IMR-90 (cell line): ENCODE data around the gene NTF3. TPM values are rescaled to one million over a fixed set of nuclear protein-coding genes. Genes with fewer than 3 reads are reported as not detected.

Source experiments
- ATAC-seq: fragments of 200-7000 bp; cut with Tn5 transposase; 2 replicates; pipeline ENCODE4 v1.9.1; 2020; ENCODE audit warnings: low read depth, mild to moderate bottlenecking, moderate library complexity
- BruUV-seq: library from RNA; stranded (reverse); fragments of 400-500 nt; replicated peaks from 2 replicates; lab custom pipeline; 2021; lab: Mats Ljungman, UMichigan
- CTCF ChIA-PET: fragments of 300-600 bp; formaldehyde crosslinking; extraction: SDS; loops from one replicate; lab custom pipeline; 2021; ENCODE audit warnings: antibody characterized with exemption; lab: Yijun Ruan, JAX
- POLR2A ChIA-PET: fragments of 300-600 bp; sonication (Branson Sonifier 250); formaldehyde crosslinking; loops from one replicate; lab custom pipeline; 2022; ENCODE audit warnings: antibody characterized with exemption; ENCODE audit not compliant: unreplicated experiment; lab: Charles Lee
- DNase-seq: peaks from one replicate; pipeline ENCODE4 v3.0.0; 2013
- H2AFZ ChIP-seq: replicated peaks from 2 replicates; pipeline ENCODE3; 2013; ENCODE audit warnings: low read length, mild to moderate bottlenecking; ENCODE audit not compliant: poor library complexity
- H2AK5ac ChIP-seq: 2 replicates; pipeline ENCODE4 v1.6.1; 2013; ENCODE audit warnings: low read depth, low read length, inconsistent platforms
- H2AK9ac ChIP-seq: replicated peaks from 2 replicates; pipeline ENCODE3; 2013; ENCODE audit warnings: mild to moderate bottlenecking, low read depth, low read length, moderate library complexity; ENCODE audit not compliant: poor library complexity
- H2BK120ac ChIP-seq: 2 replicates; pipeline ENCODE4 v1.6.1; 2013; ENCODE audit warnings: low read depth, low read length, inconsistent platforms
- H2BK15ac ChIP-seq: 3 replicates; pipeline ENCODE4 v1.6.1; 2013; ENCODE audit warnings: low read depth, low read length, inconsistent platforms
- H2BK20ac ChIP-seq: 2 replicates; pipeline ENCODE4 v1.6.1; 2013; ENCODE audit warnings: low read depth, mild to moderate bottlenecking, inconsistent platforms, low read length, moderate library complexity
- H2BK5ac ChIP-seq: 2 replicates; pipeline ENCODE4 v1.6.1; 2013; ENCODE audit warnings: mild to moderate bottlenecking, low read depth, low read length, inconsistent platforms; ENCODE audit not compliant: poor library complexity, severe bottlenecking
- H3K14ac ChIP-seq: replicated peaks from 2 replicates; pipeline ENCODE4 v1.6.1; 2013; ENCODE audit warnings: low read depth, low read length, inconsistent platforms
- H3K18ac ChIP-seq: 2 replicates; pipeline ENCODE4 v1.6.1; 2013; ENCODE audit warnings: low read depth, low read length, control low read depth
- H3K23ac ChIP-seq: 2 replicates; pipeline ENCODE4 v1.6.1; 2013; ENCODE audit warnings: low read depth, low read length, inconsistent platforms
- H3K27ac ChIP-seq: 2 replicates; pipeline ENCODE4 v1.5.1; 2013; ENCODE audit warnings: mild to moderate bottlenecking, control low read depth, low read length; ENCODE audit not compliant: insufficient read depth
- H3K27me3 ChIP-seq: 2 replicates; pipeline ENCODE4 v1.6.1; 2013; ENCODE audit warnings: low read length; ENCODE audit not compliant: control insufficient read depth, insufficient read depth
- H3K36me3 ChIP-seq: 2 replicates; pipeline ENCODE4 v1.6.1; 2013; ENCODE audit warnings: low read length, mixed read lengths; ENCODE audit not compliant: control insufficient read depth, insufficient read depth
- H3K4ac ChIP-seq: 2 replicates; pipeline ENCODE4 v1.6.1; 2013; ENCODE audit warnings: low read depth, low read length, inconsistent platforms
- H3K4me1 ChIP-seq: 2 replicates; pipeline ENCODE4 v1.6.1; 2013; ENCODE audit warnings: low read length, mixed read lengths; ENCODE audit not compliant: control insufficient read depth, insufficient read depth
- H3K4me2 ChIP-seq: 2 replicates; pipeline ENCODE4 v1.6.1; 2013; ENCODE audit warnings: low read depth, mild to moderate bottlenecking, control low read depth, low read length, moderate library complexity
- H3K4me3 ChIP-seq: 2 replicates; pipeline ENCODE4 v1.5.1; 2013; ENCODE audit warnings: low read depth, mild to moderate bottlenecking, control low read depth, low read length, moderate library complexity; ENCODE audit not compliant: insufficient read depth
- H3K56ac ChIP-seq: 2 replicates; pipeline ENCODE4 v1.6.1; 2013; ENCODE audit warnings: low read length, inconsistent platforms; ENCODE audit not compliant: insufficient read depth; ENCODE audit errors: extremely low read depth
- H3K79me1 ChIP-seq, 2 experiments: 2 replicates each; pipeline ENCODE4 v1.6.1; 2013; ENCODE audit warnings: low read length in 2 of 2, inconsistent platforms in 1 of 2, low read depth in 1 of 2
- H3K9ac ChIP-seq: 2 replicates; pipeline ENCODE4 v1.6.1; 2013; ENCODE audit warnings: low read depth, low read length, control low read depth
- H3K9me1 ChIP-seq: 2 replicates; pipeline ENCODE4 v1.6.1; 2013; ENCODE audit warnings: low read length, inconsistent platforms; ENCODE audit not compliant: insufficient read depth
- H3K9me3 ChIP-seq: 2 replicates; pipeline ENCODE4 v1.6.1; 2013; ENCODE audit warnings: low read length; ENCODE audit not compliant: control insufficient read depth, insufficient read depth
- H4K20me1 ChIP-seq: 2 replicates; pipeline ENCODE4 v1.6.1; 2013; ENCODE audit warnings: low read length, inconsistent platforms; ENCODE audit not compliant: insufficient read depth
- H4K5ac ChIP-seq: 2 replicates; pipeline ENCODE4 v1.6.1; 2013; ENCODE audit warnings: mild to moderate bottlenecking, low read depth, low read length, control low read depth
- H4K8ac ChIP-seq, 2 experiments: 2 replicates each; pipeline ENCODE4 v1.6.1; 2013; ENCODE audit warnings: low read depth in 2 of 2, low read length in 2 of 2, control low read depth in 1 of 2, inconsistent platforms in 1 of 2
- H4K91ac ChIP-seq: 2 replicates; pipeline ENCODE4 v1.6.1; 2013; ENCODE audit warnings: low read depth, low read length, inconsistent platforms; ENCODE audit not compliant: insufficient read depth
- BHLHE40 ChIP-seq: fragments of 150-350 bp; IDR thresholded peaks from 2 replicates; pipeline ENCODE4 v1.6.1; 2016; ENCODE audit warnings: mild to moderate bottlenecking, low read depth, low read length
- CEBPB ChIP-seq: IDR thresholded peaks from 2 replicates; pipeline ENCODE4 v1.6.1; 2012; ENCODE audit warnings: low read depth, low read length, improper control_type of control experiment
- CHD1 ChIP-seq: IDR thresholded peaks from 2 replicates; pipeline ENCODE4 v1.6.1; 2012; ENCODE audit warnings: low read depth, low read length, improper control_type of control experiment
- CTCF ChIP-seq: conservative IDR thresholded peaks from 2 replicates; pipeline ENCODE4 v1.5.1; 2012; ENCODE audit warnings: mild to moderate bottlenecking, low read depth, low read length, improper control_type of control experiment
- ELK1 ChIP-seq: fragments of 150-350 bp; IDR thresholded peaks from 2 replicates; pipeline ENCODE4 v1.6.1; 2016; ENCODE audit warnings: low read depth, mild to moderate bottlenecking, low read length, moderate library complexity, borderline replicate concordance
- FOS ChIP-seq: fragments of 150-350 bp; IDR thresholded peaks from 2 replicates; pipeline ENCODE4 v1.6.1; 2016; ENCODE audit warnings: low read depth, low read length
- MAFK ChIP-seq: IDR thresholded peaks from 2 replicates; pipeline ENCODE4 v1.6.1; 2012; ENCODE audit warnings: low read depth, low read length, improper control_type of control experiment
- MAZ ChIP-seq: IDR thresholded peaks from 2 replicates; pipeline ENCODE4 v1.6.1; 2012; ENCODE audit warnings: low read depth, mild to moderate bottlenecking, low read length, improper control_type of control experiment, moderate library complexity, borderline replicate concordance
- MXI1 ChIP-seq: IDR thresholded peaks from 2 replicates; pipeline ENCODE4 v1.6.1; 2012; ENCODE audit warnings: low read depth, mild to moderate bottlenecking, low read length, moderate library complexity, borderline replicate concordance
- NFE2L2 ChIP-seq: fragments of 150-350 bp; IDR thresholded peaks from 2 replicates; pipeline ENCODE4 v1.6.1; 2016; ENCODE audit warnings: low read depth, mild to moderate bottlenecking, low read length
- POLR2A ChIP-seq: IDR thresholded peaks from 2 replicates; pipeline ENCODE4 v1.6.1; 2012; ENCODE audit warnings: mild to moderate bottlenecking, low read depth, low read length
- RAD21 ChIP-seq: IDR thresholded peaks from 2 replicates; pipeline ENCODE4 v1.6.1; 2012; ENCODE audit warnings: low read length, improper control_type of control experiment
- RCOR1 ChIP-seq: IDR thresholded peaks from 2 replicates; pipeline ENCODE4 v1.6.1; 2012; ENCODE audit warnings: mild to moderate bottlenecking, low read length, improper control_type of control experiment; ENCODE audit not compliant: insufficient replicate concordance
- RFX5 ChIP-seq: IDR thresholded peaks from 2 replicates; pipeline ENCODE4 v1.8.0; 2012; ENCODE audit warnings: low read depth, mild to moderate bottlenecking, low read length, moderate library complexity
- SMC3 ChIP-seq: fragments of 150-350 bp; IDR thresholded peaks from 2 replicates; pipeline ENCODE4 v1.6.1; 2016; ENCODE audit warnings: low read depth, mild to moderate bottlenecking, antibody characterized with exemption, low read length, moderate library complexity
- USF2 ChIP-seq: fragments of 150-350 bp; IDR thresholded peaks from 2 replicates; pipeline ENCODE4 v1.6.1; 2017; ENCODE audit warnings: mild to moderate bottlenecking, antibody characterized with exemption, low read length, low read depth
- WGBS, 2 experiments: methylation state at CpG; one replicate each; pipeline versions ENCODE4 v1.1.5 to v1.1.7; 2013; ENCODE audit warnings: missing lambda C conversion rate in 2 of 2; ENCODE audit not compliant: insufficient read length in 1 of 2; ENCODE audit errors: extremely low coverage in 2 of 2; 5-methylcytosine and 5-hydroxymethylcytosine counted together
- dilution Hi-C: fragments of 300-500 bp; cut with HindIII; formaldehyde crosslinking; loops from one replicate; pipeline ENCODE4 v1.14.3; 2018; ENCODE audit warnings: low sequenced_read_pairs; ENCODE audit not compliant: unreplicated experiment
- in situ Hi-C: fragments of 300-500 bp; cut with MboI; formaldehyde crosslinking; loops from 3 replicates; pipeline ENCODE4 v1.14.3; 2019; ENCODE audit warnings: low sequenced_read_pairs, inconsistent platforms, mixed read lengths
- intact Hi-C: fragments of 100-400 bp; cut with micrococcal nuclease; formaldehyde crosslinking; loops from 2 replicates; pipeline ENCODE4 v1.10.0; 2022
- polyA plus RNA-seq, 3 experiments: library from polyadenylated mRNA; depleted of rRNA; stranded (reverse); fragments of >200 nt; gene quantifications; 2 replicates each; pipeline ENCODE4 v1.2.3, GENCODE V29; 2012; ENCODE audit warnings: low replicate concordance in 1 of 3
- total RNA-seq: library from RNA; depleted of rRNA; stranded (reverse); fragments of >200 nt; gene quantifications from 2 replicates; pipeline ENCODE4 v1.2.3, GENCODE V29; 2012

NTF3 gene
- total and polyA plus RNA-seq, 2 of the 4 experiments (the other 2 are of a cell fraction): 12.2 to 32.4 TPM

GRCh38 chr12:5487076-5487475, 55.2 kb downstream of the NTF3 start:
- Histone ChIP-seq H3K9me1 (peaks cover 56% of the 10 kb centered on the region), H3K18ac (peak overlapping the region; percentile 30), H3K9ac (no peak overlapping the region), H3K79me1 (peaks cover 62 to 93% of the 10 kb centered on the region in 2 experiments), H3K4ac (peak overlapping the region; percentile 83), H3K56ac (no peak overlapping the region), H3K4me1 (peaks cover 48% of the 10 kb centered on the region), H3K14ac (peak overlapping the region; percentile 82), H2BK15ac (peak overlapping the region; percentile 61; the same call in 2 of the 3 replicates), H3K27ac (peak overlapping the region; percentile 28; the same call in 1 of the 2 replicates), H3K36me3 (peaks cover 16% of the 10 kb centered on the region; the same call in 1 of the 2 replicates), H4K20me1 (peaks cover 19% of the 10 kb centered on the region; the same call in 1 of the 2 replicates), H2AFZ (no peak overlapping the region), H4K91ac (peak overlapping the region; percentile 88), H3K27me3 (no peaks in the 10 kb centered on the region), H3K4me3 (no peak overlapping the region), H2AK9ac (no peak overlapping the region), H2BK5ac (peak overlapping the region; percentile 83), H2AK5ac (peak overlapping the region; percentile 85; the same call in 1 of the 2 replicates), H3K4me2 (no peak overlapping the region), H4K8ac (peak overlapping the region; percentile 28 to 70; a peak in 3 of 4 replicates), H3K9me3 (no peaks in the 10 kb centered on the region), H4K5ac (peak overlapping the region; percentile 1; the same call in 1 of the 2 replicates), H3K23ac (peak overlapping the region; percentile 73; the same call in 1 of the 2 replicates), H2BK20ac (peak overlapping the region; percentile 85; the same call in 1 of the 2 replicates), H2BK120ac (peak overlapping the region; percentile 88)
- TF ChIP-seq RFX5 (no peak), CHD1 (no peak), NFE2L2 (no peak), POLR2A (no peak), RCOR1 (no peak), CTCF (no peak), MXI1 (no peak), CEBPB (no peak), FOS (no peak), SMC3 (no peak), USF2 (no peak), BHLHE40 (no peak), ELK1 (no peak), RAD21 (no peak), MAZ (no peak), MAFK (no peak)
- dilution Hi-C loops: no loop called here
- POLR2A ChIA-PET: no interaction called here
- CTCF ChIA-PET: interaction anchor here (0.6 to 0.9 kb wide), 2 partner anchors 94 to 161 kb away, joined by 3 read pairs; no protein-coding TSS in a partner anchor
- WGBS, 2 experiments: no CpG with 5 or more reads among the region's 7 CpGs
- BruUV-seq: no TSS peak
- in situ Hi-C loops: no loop called here
- ATAC-seq (no peak), DNase-seq (no peak)
- intact Hi-C loops: loop anchor here (5.0 kb wide), 1 partner anchor 45 kb away; no protein-coding TSS in a partner anchor
